K562 (cell line): ENCODE results near the gene ZNF268. TPM values are rescaled to one million over a fixed set of nuclear protein-coding genes. Genes with fewer than 3 reads are reported as not detected.

Experiments used
- ARID4B ChIP-seq: sonication (generic); formaldehyde crosslinking; IDR thresholded peaks from 2 replicates; pipeline ENCODE4 v1.8.0; 2022; ENCODE audit warnings: mild to moderate bottlenecking, missing genetic modification reagents
- BCL6 ChIP-seq: fragments of 250-450 bp; sonication (Bioruptor Pico); IDR thresholded peaks from 2 replicates; pipeline ENCODE4 v1.4.0; 2020
- ETS2 ChIP-seq: IDR thresholded peaks from 2 replicates; pipeline ENCODE4 v1.6.1; 2016; ENCODE audit warnings: borderline replicate concordance, missing genetic modification characterization, mild to moderate bottlenecking, moderate library complexity, missing compliant biosample characterization; ENCODE audit not compliant: poor library complexity, severe bottlenecking
- EWSR1 ChIP-seq: fragments of 450-650 bp; IDR thresholded peaks from 2 replicates; pipeline ENCODE4 v1.6.1; 2018; ENCODE audit warnings: borderline replicate concordance, mild to moderate bottlenecking, low read depth, moderate library complexity; ENCODE audit not compliant: partially characterized antibody
- FOS ChIP-seq: IDR thresholded peaks from 3 replicates; pipeline ENCODE4 v1.6.1; 2011; ENCODE audit not compliant: insufficient read length; ENCODE audit errors: extremely low read depth
- FOXJ3 ChIP-seq: sonication (generic); formaldehyde crosslinking; IDR thresholded peaks from 2 replicates; pipeline ENCODE4 v1.4.0; 2020; ENCODE audit warnings: mild to moderate bottlenecking, missing genetic modification reagents
- HDAC8 ChIP-seq: fragments of 450-650 bp; IDR thresholded peaks from 2 replicates; pipeline ENCODE4 v1.6.1; 2016; ENCODE audit warnings: mild to moderate bottlenecking, missing genetic modification characterization, moderate library complexity, missing compliant biosample characterization
- ID3 ChIP-seq, 2 experiments: fragments of 250-450 bp in 1 of 2; fragments of 450-650 bp in 1 of 2; sonication (Bioruptor Pico) in 1 of 2; IDR thresholded peaks; 2 replicates each; pipeline versions ENCODE4 v1.6.1 to v1.8.0; 2016 to 2021; ENCODE audit warnings: mild to moderate bottlenecking in 2 of 2, moderate library complexity in 2 of 2, missing compliant biosample characterization in 1 of 2, missing genetic modification characterization in 1 of 2
- NFIC ChIP-seq: fragments of 450-650 bp; IDR thresholded peaks from 2 replicates; pipeline ENCODE4 v1.6.1; 2017; ENCODE audit warnings: mild to moderate bottlenecking, inconsistent platforms
- ZNF408 ChIP-seq: fragments of 250-450 bp; sonication (Bioruptor Pico); IDR thresholded peaks from 2 replicates; pipeline ENCODE4 v1.4.0; 2020; ENCODE audit warnings: low read depth, mild to moderate bottlenecking, moderate library complexity
- ZNF780A ChIP-seq: fragments of 250-450 bp; sonication (Bioruptor Pico); IDR thresholded peaks from 2 replicates; pipeline ENCODE4 v1.5.0; 2021; ENCODE audit warnings: mild to moderate bottlenecking
- polyA plus RNA-seq, 8 experiments: library from polyadenylated mRNA; depleted of rRNA in 4 of 8; stranded (reverse) in 5 of 8; unstranded in 3 of 8; fragments of >200 nt; fragmentation: Nextera tagmentation in 2 of 8; fragmentation: Illumina TruSeq in 1 of 8; extraction: Ambion mirVana in 2 of 8; extraction: Trizol in 1 of 8; gene quantifications; 2 replicates each; pipeline versions ENCODE4 v1.2.1 to v1.2.3, GENCODE V29; 2011 to 2014; ENCODE audit warnings: inconsistent platforms in 1 of 8, missing spikeins in 1 of 8
- total RNA-seq, 7 experiments: library from RNA; depleted of rRNA in 6 of 7; stranded (reverse); fragments of >200 nt in 6 of 7; fragmentation: Illumina TruSeq in 2 of 7; extraction: Trizol in 2 of 7; gene quantifications; 2 replicates each; pipeline versions ENCODE4 v1.2.1 to v1.2.3, GENCODE V29; 2011 to 2021; ENCODE audit warnings: low replicate concordance in 1 of 7
- TF ChIP-seq, protein P1 (sequence below): fragments of 200-800 bp; sonication (Bioruptor generic); IDR thresholded peaks from 2 replicates; pipeline ENCODE4 v1.6.1; 2017; ENCODE audit warnings: missing genetic modification characterization, missing compliant biosample characterization
- TF ChIP-seq, protein P2 (sequence below): fragments of 450-650 bp; formaldehyde crosslinking; IDR thresholded peaks from 2 replicates; pipeline ENCODE4 v1.4.0; 2020; ENCODE audit warnings: mild to moderate bottlenecking, mixed read lengths
- TF ChIP-seq, protein P3 (sequence below): fragments of 450-650 bp; formaldehyde crosslinking; conservative IDR thresholded peaks from 2 replicates; pipeline ENCODE4 v1.4.0; 2022; ENCODE audit warnings: mild to moderate bottlenecking, missing genetic modification characterization

Gene ZNF268
- total and polyA plus RNA-seq, 9 of the 15 experiments (the other 6 are each of a cell fraction or from before 2014, with no cell fraction given) = 4.8 to 12.0 (median 7.7) TPM

- TF ChIP-seq EWSR1 (no peak), ETS2 (tag) (no peak), FOS (no peak), NFIC (no peak), ZNF780A (CRISPR knock-in tag) (no peak), HDAC8 (tag) (no peak), FOXJ3 (CRISPR knock-in tag) (no peak), ID3 (CRISPR knock-in tag; IDR thresholded peaks at IDR 0.05) (no peak), ID3 (tag; IDR thresholded peaks at IDR 0.05) (peak; percentile 70; the same call in 1 of the 2 replicates), ZNF408 (CRISPR knock-in tag) (no peak), BCL6 (no peak), ARID4B (no peak)
- TF ChIP-seq, protein P1, sequence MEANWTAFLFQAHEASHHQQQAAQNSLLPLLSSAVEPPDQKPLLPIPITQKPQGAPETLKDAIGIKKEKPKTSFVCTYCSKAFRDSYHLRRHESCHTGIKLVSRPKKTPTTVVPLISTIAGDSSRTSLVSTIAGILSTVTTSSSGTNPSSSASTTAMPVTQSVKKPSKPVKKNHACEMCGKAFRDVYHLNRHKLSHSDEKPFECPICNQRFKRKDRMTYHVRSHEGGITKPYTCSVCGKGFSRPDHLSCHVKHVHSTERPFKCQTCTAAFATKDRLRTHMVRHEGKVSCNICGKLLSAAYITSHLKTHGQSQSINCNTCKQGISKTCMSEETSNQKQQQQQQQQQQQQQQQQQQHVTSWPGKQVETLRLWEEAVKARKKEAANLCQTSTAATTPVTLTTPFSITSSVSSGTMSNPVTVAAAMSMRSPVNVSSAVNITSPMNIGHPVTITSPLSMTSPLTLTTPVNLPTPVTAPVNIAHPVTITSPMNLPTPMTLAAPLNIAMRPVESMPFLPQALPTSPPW (CRISPR knock-in tag) = peak; percentile 59; the same call in 1 of the 2 replicates
- TF ChIP-seq, protein P2, sequence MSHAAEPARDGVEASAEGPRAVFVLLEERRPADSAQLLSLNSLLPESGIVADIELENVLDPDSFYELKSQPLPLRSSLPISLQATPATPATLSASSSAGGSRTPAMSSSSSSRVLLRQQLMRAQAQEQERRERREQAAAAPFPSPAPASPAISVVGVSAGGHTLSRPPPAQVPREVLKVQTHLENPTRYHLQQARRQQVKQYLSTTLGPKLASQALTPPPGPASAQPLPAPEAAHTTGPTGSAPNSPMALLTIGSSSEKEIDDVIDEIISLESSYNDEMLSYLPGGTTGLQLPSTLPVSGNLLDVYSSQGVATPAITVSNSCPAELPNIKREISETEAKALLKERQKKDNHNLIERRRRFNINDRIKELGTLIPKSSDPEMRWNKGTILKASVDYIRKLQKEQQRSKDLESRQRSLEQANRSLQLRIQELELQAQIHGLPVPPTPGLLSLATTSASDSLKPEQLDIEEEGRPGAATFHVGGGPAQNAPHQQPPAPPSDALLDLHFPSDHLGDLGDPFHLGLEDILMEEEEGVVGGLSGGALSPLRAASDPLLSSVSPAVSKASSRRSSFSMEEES (CRISPR knock-in tag) = no peak
- TF ChIP-seq, protein P3, sequence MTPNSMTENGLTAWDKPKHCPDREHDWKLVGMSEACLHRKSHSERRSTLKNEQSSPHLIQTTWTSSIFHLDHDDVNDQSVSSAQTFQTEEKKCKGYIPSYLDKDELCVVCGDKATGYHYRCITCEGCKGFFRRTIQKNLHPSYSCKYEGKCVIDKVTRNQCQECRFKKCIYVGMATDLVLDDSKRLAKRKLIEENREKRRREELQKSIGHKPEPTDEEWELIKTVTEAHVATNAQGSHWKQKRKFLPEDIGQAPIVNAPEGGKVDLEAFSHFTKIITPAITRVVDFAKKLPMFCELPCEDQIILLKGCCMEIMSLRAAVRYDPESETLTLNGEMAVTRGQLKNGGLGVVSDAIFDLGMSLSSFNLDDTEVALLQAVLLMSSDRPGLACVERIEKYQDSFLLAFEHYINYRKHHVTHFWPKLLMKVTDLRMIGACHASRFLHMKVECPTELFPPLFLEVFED (CRISPR knock-in tag) = no peak
These were observed at the start of gene ZNF268 (continued) for GRCh38 chr12:133181238-133181959.
